Hepatic stellate cell (primary cell): ENCODE data around the gene SCN5A.
"Not testable (repeated sequence)": the region's sequence is repeated elsewhere in the genome, so short reads cannot be mapped to it uniquely, and the experiment has no call there.

Experiments
- DNase-seq: peaks from one replicate; pipeline ENCODE4 v3.0.0; 2011; ENCODE audit warnings: low spot score

Gene SCN5A

DNA sequence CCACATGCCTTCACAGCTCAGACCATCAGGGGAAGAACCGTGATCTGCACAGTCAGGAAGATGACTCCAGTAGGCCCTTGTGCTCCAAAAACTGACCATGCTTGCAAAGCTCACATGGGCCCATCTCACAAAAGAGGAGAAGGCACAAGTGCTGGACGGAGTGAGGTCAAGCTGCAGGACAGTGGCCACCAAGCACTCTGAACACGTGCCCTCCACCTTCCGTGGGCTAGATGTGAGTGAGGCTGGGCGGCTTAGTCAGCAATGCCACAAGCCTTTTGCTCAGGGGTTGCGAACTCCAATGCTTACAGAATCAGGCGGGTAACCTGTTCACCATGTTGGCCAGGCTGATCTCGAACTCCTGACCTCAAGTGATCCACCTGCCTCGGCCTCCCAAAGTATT, 70.9 kb downstream of the SCN5A start:
- no peak for DNase-seq

GRCh38 chr3:38578081-38578475, 71.4 kb downstream of the SCN5A start:
- no peak for DNase-seq

DNA sequence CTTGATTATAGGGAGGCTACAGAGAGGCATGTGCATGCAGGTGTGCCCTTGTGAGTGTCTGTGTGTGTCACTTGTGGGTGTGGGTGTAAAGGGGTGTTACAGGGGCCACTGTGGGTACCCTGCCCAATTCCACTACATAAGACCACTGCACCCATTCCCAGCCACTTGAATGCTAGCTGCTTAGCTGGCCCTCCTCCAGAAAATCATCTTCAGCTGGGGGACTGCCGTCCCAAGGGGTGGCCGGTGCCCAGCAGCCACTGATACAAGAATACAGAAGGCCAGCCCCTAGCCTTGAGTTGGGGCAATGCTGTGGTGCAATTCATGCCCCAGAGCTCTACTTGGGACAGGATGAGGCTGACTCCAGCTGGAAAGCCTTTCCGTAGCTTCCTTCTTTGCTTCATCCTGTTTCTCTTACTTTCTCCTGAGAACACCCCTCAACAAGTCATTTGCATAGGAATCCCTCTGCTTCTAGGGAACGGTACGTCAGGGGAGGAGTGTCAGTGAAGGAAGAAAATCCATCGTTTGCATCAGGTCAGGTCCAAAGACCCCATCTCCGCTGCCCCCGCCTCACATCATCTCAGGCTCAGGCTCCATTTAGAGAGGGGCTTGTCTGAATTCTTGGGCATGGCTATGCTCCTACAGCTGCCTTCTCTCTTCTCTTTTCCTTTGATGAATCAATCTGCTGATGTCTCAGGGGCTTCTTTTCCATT, 72.0 kb downstream of the SCN5A start:
- DNase-seq: no peak

GRCh38 chr3:38576526-38577370, 72.7 kb downstream of the SCN5A start:
- DNase-seq: no peak

GRCh38 chr3:38576131-38576525, 73.4 kb downstream of the SCN5A start:
- no peak for DNase-seq

DNA sequence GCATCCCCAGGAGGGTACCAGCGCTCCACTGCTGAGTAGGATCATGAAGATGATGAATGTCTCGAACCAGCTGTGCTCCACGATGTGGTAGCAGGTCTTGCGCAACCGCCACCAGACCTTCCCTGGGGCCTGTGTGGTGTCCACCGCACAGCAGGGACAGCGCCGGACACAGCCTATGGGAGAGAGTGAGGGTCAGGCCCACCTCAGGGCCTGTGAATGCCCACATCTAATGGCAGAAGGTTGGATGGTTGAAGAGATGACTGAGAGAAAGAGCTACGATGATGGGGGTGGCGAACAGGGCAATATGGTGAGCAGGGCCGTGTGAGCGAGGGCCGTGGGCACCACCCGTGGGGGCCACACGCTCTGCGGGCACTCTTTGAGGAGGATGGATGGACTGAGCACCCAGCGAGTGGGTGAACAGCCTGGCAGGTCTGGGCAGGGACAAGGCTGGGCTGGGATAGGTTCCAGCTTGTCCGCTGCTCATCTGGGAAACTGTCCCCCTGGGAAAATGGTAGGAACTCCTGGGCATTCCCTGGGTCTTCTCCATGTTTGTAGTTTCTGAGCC, 74.1 kb downstream of the SCN5A start:
- DNase-seq: no peak

- peak; percentile 62 for DNase-seq
Observed at GRCh38 chr3:38574411-38575278, 74.8 kb downstream of the SCN5A start.

- DNase-seq: no peak
Observed at GRCh38 chr3:38573556-38573955, 75.9 kb downstream of the SCN5A start.

DNA sequence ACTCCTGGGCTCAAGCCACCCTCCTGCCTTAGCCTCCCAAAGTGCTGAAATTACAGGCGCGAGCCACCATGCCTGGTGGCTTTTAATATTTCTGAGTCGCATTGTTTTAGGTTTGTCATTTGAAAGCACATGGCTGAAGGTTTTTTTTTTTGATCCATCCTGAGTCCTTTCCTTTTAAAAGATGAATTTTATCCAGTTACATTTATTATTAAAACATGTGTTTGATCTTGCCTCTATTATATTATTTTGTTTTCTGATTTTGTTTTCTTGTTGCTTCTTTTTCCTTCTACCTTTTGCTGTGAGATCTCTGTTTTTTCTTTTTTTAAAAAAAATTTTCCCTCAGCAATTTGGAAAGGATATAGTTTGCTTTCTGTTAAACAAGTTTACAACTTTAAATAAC, 76.4 kb downstream of the SCN5A start:
- no peak for DNase-seq

DNA sequence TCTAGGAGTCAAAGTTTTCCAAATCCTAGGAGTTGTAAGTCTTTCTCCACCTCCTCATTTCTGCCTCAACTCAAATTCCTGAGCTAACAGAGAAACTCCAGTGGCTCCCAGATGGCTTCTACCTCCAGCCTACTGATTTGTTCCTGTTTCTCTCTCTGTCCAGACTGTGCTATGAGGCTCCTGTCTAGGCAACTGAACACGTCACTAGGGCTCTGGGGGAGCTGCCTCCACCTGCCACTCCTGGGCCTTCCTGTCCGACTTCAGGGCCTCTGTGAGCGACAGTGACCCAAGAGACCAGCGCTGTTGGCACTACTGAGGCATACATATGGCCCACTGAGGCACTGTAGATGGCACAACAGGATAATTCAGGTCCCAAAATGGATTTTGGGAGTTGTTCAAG, 82.0 kb downstream of the SCN5A start:
- DNase-seq: no peak

- not testable (repeated sequence) for DNase-seq
Observed at GRCh38 chr3:38566794-38567193, 82.7 kb downstream of the SCN5A start.

DNA sequence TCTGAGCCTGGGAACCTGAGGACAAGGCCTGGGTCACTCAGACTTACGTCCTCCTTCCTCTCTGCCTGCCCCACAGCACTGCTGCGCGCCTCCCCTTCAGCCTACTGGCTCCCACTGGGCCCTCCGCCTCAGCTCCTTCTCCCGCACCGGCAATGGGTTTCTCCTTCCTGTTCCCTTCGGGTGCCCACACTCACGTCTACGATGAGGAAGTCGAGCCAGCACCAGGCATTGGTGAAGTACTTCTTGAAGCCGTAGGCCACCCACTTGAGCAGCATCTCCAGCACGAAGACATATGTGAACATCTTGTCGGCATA, 83.3 kb downstream of the SCN5A start:
- DNase-seq: no peak

- DNase-seq: no peak
Observed at GRCh38 chr3:38565339-38566214, 83.9 kb downstream of the SCN5A start.

- no peak for DNase-seq
Observed at GRCh38 chr3:38564631-38565338, 84.7 kb downstream of the SCN5A start.

- DNase-seq: no peak
Observed at GRCh38 chr3:38563886-38564270, 85.6 kb downstream of the SCN5A start.

- no peak for DNase-seq
Observed at GRCh38 chr3:38563070-38563885, 86.2 kb downstream of the SCN5A start.

GRCh38 chr3:38562467-38562925, 87.0 kb downstream of the SCN5A start:
- DNase-seq: no peak

- no peak for DNase-seq
Observed at GRCh38 chr3:38561746-38562466, 87.6 kb downstream of the SCN5A start.
